Stimulated activated CD4-positive, alpha-beta T cell treated with anti-CD3 and anti-CD28 coated beads, Interleukin-15, amount 100 ng/mL, for 1 hour (primary cell): ENCODE data around the gene GAS6.
"Not testable (repeated sequence)": the region's sequence is repeated elsewhere in the genome, so short reads cannot be mapped to it uniquely, and the experiment has no call there.

Experiments used
- DNase-seq, 2 donors: peaks; one replicate each; pipeline ENCODE4 v3.0.0-alpha.2; 2020; ENCODE audit warnings: low read depth in 1 of 2, low spot score in 1 of 2

The GAS6 gene

DNA sequence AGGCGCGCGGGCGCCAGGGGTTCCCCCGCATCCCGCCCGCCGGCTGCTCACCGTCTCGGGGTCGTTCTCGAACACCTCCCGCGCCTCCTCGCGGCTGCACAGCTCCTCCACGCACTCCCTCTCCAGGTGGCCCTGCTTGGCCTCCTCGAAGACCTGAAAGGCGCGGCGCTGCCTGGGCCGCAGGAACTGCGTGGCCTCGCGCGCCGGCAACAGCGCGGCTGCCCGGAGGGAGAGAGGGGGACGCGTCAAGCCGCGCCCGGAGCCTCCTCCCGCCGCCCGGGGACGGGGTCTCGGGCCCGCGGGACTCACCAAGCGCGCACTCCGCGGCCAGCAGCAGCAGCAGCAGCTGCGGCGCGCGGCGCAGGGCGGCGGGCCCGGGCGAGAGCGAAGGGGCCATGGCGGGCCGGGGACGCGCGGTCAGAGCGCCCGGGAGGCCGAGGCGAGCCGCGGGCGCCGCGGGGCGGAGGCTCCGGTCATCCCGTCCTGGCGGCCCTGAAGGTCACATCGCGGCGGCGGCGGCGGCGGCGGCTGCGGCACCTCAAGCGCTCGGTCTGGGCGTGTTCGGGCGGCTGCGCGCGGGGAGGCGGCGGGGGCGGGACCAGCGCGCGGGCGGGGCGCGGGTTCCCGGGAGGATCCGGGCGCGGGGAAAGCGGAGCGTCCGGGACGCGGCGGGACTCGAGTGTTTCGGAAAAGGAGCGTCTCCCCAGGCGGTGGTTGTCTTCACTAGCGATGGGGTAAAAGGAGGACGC lies at the start of gene GAS6:
Gene GAS6, minus strand, starts transcription at position 553 of the 749 bp plus-strand sequence. Its CDS starts 156 bp downstream, at position 397.
- peak in 1 of 2 donors; percentile 10 for DNase-seq

DNA sequence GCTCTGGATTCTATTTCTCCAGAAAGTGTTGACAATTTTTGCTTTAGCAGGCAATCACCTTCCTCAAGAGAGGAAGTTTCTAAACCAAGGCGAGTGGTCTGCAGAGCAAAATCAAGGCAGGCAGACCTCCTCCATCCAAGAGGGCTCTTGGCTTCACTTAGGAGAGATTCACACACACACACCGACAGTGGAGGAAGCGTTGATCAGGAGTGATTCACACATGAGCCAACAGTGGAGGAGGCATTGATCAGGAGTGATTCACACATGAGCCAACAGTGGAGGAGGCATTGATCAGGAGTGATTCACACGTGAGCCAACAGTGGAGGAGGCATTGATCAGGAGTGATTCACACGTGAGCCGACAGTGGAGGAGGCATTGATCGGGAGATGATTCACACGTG lies 49.5 kb upstream of the GAS6 start:
- DNase-seq: not testable (repeated sequence)

- DNase-seq: no peak
Observed at GRCh38 chr13:113912596-113912995, 48.7 kb upstream of the GAS6 start.

GRCh38 chr13:113907635-113908617 lies 44.0 kb upstream of the GAS6 start:
- no peak for DNase-seq

DNA sequence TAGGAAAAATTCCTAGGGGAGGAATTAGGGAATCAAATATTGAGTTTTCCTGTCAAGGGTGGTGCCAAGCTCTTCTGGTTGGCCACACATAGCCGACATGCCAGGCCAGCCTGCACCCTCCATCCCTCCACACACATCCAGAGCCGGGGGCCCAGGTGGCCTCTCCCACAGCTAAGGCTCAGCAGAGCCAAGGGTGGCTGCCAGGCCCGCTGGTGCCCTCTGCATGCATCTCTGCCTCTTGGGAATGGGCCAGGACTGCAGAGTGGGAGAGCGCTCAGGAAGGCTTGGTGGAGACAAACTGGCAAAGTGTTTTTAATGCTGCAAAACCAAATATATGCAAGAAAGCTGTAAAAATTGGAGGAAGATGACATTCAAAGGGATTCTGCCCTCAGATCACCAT lies 42.7 kb upstream of the GAS6 start:
- DNase-seq: no peak

DNA sequence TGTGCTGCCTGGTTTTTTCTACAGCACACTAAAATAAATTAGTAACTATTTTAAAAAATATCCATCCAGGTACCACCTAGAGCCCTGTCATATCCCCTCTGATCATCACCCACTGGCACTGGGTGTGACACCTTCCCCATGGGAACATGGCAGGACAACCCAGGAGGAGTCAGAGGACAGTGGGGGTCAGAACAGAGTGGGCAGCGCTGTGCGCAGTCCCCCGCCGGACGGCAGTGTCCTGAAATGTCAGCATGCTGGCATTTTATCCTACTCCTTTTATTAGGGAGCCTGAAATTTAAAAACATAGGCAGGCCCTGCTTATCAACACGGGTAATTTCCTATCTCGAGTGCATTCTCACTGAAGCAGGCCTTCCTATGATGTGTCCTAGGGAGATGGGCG lies 42.1 kb upstream of the GAS6 start:
- DNase-seq: no peak

- no peak for DNase-seq
Observed at GRCh38 chr13:113905018-113905417, 41.1 kb upstream of the GAS6 start.

DNA sequence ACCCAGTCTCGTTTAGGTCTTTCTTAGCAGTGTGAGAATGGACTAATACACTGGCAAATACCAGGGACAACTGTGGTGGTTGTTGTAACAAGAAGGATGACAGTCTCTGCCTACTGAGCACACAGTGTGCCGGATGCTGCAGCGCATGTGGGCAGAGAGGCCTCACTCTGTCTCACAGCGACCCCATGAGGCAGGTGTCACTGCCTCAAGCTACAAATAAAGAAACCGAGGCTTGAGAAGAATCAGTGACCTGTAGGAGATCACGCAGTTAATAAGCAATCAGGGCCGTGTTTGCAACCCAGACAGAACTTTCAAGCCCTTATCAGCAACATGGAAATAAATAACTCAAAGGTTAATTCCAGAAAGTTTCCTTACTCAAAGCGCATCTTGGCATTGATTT lies 40.5 kb upstream of the GAS6 start:
- no peak for DNase-seq

GRCh38 chr13:113903912-113904311 lies 40.0 kb upstream of the GAS6 start:
- DNase-seq: no peak

DNA sequence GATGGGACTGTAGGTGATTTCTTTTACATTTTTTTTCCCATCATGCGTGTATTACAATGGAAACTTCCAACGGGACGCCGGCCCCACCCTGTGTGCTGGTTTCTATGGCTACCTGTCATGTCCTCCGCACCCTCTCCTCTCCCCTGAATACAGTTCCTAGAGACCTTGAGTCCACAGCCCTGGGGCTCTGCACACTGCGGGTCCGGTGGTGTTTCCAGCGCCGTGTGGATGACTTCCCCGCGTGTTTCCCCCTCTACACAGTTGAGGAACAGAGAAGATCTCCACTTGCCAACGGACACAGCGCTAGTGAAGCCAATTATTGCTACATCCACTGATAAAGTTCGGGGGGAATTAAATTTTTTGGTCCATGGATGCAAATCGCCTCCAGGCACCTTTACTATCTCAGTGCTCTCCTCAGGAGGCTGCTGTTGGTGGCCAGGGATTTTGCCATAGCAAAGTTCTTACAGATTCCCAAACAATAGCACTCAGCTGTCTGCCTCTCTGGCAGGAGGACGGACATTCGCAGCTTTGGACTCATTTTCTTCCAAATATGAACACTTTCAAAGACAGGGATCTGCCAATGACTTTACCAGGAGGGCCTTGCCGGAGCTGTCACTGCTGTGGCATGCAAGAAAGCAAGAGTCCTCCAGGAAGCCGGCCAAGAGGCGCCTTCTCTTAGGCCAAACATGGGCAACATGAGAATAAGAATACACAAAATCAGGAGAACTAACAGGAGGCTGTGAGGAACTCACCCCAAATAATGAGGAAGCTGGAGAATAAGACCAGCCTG lies 39.3 kb upstream of the GAS6 start:
- DNase-seq: no peak

GRCh38 chr13:113902481-113902880 lies 38.6 kb upstream of the GAS6 start:
- no peak for DNase-seq

DNA sequence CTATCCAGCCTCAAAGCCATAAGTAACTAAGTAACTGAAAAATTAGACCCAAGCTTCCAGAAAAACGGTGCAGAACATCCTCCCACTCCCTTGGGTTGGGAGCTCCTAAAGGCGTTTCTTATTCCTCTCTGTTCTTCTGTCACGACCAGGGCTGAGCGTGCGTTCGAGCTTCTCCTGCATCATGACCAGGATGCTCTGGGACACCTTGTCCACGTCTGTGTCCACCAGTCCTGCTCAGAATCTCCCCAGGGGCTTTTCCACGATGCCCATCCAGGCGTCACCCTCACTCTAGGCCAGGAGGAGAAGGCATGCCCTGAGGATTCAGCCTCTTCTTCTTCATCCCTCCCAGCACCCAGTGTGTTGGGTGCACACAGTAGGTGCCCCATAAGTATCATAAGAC lies 37.8 kb upstream of the GAS6 start:
- DNase-seq: no peak

GRCh38 chr13:113901231-113901630 lies 37.4 kb upstream of the GAS6 start:
- no peak for DNase-seq

DNA sequence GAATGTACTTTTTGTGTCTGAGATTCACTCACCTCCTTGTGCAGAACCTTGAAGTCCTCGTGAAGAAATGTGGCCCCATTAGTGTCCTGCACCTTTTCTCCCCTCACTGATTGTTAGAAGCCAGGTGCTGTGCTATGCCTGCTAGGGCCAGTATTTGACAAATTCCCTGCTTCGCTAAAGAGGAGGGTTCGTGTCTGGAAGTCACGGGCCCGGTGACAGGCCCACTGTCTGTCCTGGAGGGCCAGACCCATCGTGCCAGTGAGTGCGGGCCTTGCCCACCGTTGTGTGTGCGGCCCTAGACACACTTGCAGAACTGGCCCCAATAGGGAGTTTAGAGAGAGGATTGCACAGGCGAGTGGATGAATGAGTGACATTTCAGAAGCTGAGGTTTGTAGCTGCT lies 36.8 kb upstream of the GAS6 start:
- no peak for DNase-seq

DNA sequence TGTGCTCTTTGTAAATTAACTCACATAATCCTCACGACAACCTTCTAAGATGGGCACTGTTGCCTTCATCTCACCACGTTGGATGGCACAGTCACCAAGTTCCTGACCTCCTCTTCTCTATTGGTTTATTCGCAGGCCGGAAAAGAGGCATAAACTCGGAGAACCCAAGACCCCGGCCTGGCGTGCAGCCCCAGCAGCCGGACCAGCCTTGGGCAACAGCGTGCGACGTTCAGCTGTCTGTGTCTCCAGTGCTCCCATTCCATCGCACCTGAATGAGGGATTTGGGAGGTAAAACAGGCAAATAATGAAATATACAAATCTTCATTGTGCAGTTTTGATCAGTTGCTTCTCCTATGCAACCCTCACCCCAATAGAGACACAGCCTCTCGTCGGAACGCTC lies 34.5 kb upstream of the GAS6 start:
- DNase-seq: no peak

- no peak for DNase-seq
Observed at GRCh38 chr13:113897966-113898365, 34.1 kb upstream of the GAS6 start.

DNA sequence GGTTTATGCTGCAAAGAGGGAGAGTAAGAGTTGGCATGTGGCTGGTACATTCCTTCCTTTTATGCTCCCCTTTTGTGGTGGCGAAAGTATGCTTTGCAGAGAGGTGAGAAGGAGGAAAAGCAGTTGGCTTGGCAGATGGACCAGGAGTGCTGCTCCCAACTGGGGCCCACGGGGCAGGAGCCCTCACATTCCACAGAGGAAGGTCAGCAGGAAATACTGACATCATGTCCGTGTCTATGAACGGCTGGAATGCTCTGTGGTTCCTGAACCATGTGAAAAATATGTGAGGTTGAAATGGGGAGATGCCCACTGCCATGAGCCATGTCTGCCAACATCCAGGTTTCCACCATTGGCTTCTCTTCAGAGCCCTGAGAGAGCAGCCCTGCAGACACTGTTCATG lies 33.3 kb upstream of the GAS6 start:
- no peak for DNase-seq

GRCh38 chr13:113895436-113895835 lies 31.6 kb upstream of the GAS6 start:
- no peak for DNase-seq

GRCh38 chr13:113890774-113891480 lies 27.1 kb upstream of the GAS6 start:
- no peak for DNase-seq

- DNase-seq: no peak
Observed at GRCh38 chr13:113889467-113889866, 25.6 kb upstream of the GAS6 start.
